H9 (cell line): Measurements from ENCODE around the gene ATP5PO. TPM values are rescaled to one million over a fixed set of nuclear protein-coding genes. Genes with fewer than 3 reads are reported as not detected.
A peak's percentile ranks its signal among the peaks of the same experiment; 100 is the strongest.

ENCODE experiments used
- DNase-seq: peaks from one replicate; pipeline ENCODE4 v3.0.0-alpha.2; 2017
- H2AFZ ChIP-seq: one replicate; pipeline ENCODE4 v1.6.1; 2013; ENCODE audit warnings: mild to moderate bottlenecking, low read length, control low read depth, moderate library complexity
- H2AK5ac ChIP-seq: 2 replicates; pipeline ENCODE4 v1.6.1; 2013; ENCODE audit warnings: low read length, control low read depth, mixed read lengths; ENCODE audit not compliant: insufficient read length
- H2BK120ac ChIP-seq: one replicate; pipeline ENCODE4 v1.6.1; 2013; ENCODE audit warnings: low read depth, mild to moderate bottlenecking, low read length, control low read depth, inconsistent platforms; ENCODE audit not compliant: poor library complexity, severe bottlenecking
- H2BK12ac ChIP-seq: 2 replicates; pipeline ENCODE4 v1.6.1; 2013; ENCODE audit warnings: low read length, control low read depth, mixed read lengths, low read depth; ENCODE audit not compliant: insufficient read length
- H2BK15ac ChIP-seq: 2 replicates; pipeline ENCODE4 v1.6.1; 2013; ENCODE audit warnings: low read depth, low read length, control low read depth
- H2BK20ac ChIP-seq: one replicate; pipeline ENCODE4 v1.6.1; 2013; ENCODE audit warnings: low read depth, mild to moderate bottlenecking, low read length, control low read depth, inconsistent platforms; ENCODE audit not compliant: poor library complexity, severe bottlenecking
- H2BK5ac ChIP-seq: 2 replicates; pipeline ENCODE4 v1.6.1; 2013; ENCODE audit warnings: low read length, control low read depth, mixed read lengths; ENCODE audit not compliant: insufficient read length
- H3K14ac ChIP-seq: 2 replicates; pipeline ENCODE4 v1.6.1; 2013; ENCODE audit warnings: low read length, control low read depth; ENCODE audit not compliant: insufficient read depth
- H3K18ac ChIP-seq: 2 replicates; pipeline ENCODE4 v1.6.1; 2013; ENCODE audit warnings: low read depth, mild to moderate bottlenecking, mixed read lengths, low read length, control low read depth; ENCODE audit not compliant: insufficient read length
- H3K23ac ChIP-seq: 2 replicates; pipeline ENCODE4 v1.6.1; 2013; ENCODE audit warnings: low read length, control low read depth, mixed read lengths, low read depth; ENCODE audit not compliant: insufficient read length
- H3K23me2 ChIP-seq: 2 replicates; pipeline ENCODE4 v1.6.1; 2013; ENCODE audit warnings: low read depth, mild to moderate bottlenecking, mixed read lengths, low read length, control low read depth; ENCODE audit not compliant: insufficient read length, poor library complexity, severe bottlenecking
- H3K27ac ChIP-seq: 2 replicates; pipeline ENCODE4 v1.5.1; 2013; ENCODE audit warnings: low read length, control low read depth, mixed read lengths, low read depth; ENCODE audit not compliant: insufficient read length
- H3K27me3 ChIP-seq: 2 replicates; pipeline ENCODE4 v1.6.1; 2013; ENCODE audit warnings: low read length, control low read depth, inconsistent platforms; ENCODE audit not compliant: insufficient read depth
- H3K4ac ChIP-seq: 2 replicates; pipeline ENCODE4 v1.6.1; 2013; ENCODE audit warnings: low read depth, mild to moderate bottlenecking, control low read depth, inconsistent platforms, low read length, moderate library complexity
- H3K4me1 ChIP-seq: 2 replicates; pipeline ENCODE4 v1.6.1; 2013; ENCODE audit warnings: low read length, control low read depth, inconsistent platforms; ENCODE audit not compliant: insufficient read depth
- H3K4me2 ChIP-seq: 2 replicates; pipeline ENCODE4 v1.6.1; 2013; ENCODE audit warnings: low read length, control low read depth, mixed read lengths; ENCODE audit not compliant: insufficient read length, insufficient read depth
- H3K56ac ChIP-seq: 2 replicates; pipeline ENCODE4 v1.6.1; 2013; ENCODE audit warnings: low read depth, mild to moderate bottlenecking, mixed read lengths, low read length, control low read depth; ENCODE audit not compliant: insufficient read length
- H3K79me1 ChIP-seq: 2 replicates; pipeline ENCODE4 v1.6.1; 2013; ENCODE audit warnings: low read depth, mild to moderate bottlenecking, moderate library complexity, low read length, control low read depth, inconsistent platforms; ENCODE audit not compliant: insufficient read depth, poor library complexity, severe bottlenecking
- H3K79me2 ChIP-seq: 2 replicates; pipeline ENCODE4 v1.6.1; 2013; ENCODE audit warnings: low read length, control low read depth, inconsistent platforms; ENCODE audit not compliant: insufficient read depth
- H3K9ac ChIP-seq: 2 replicates; pipeline ENCODE4 v1.6.1; 2013; ENCODE audit warnings: low read length, control low read depth, mixed read lengths; ENCODE audit not compliant: insufficient read length; ENCODE audit errors: extremely low read depth
- H3K9me3 ChIP-seq: one replicate; pipeline ENCODE4 v1.6.1; 2013; ENCODE audit warnings: low read depth, low read length, inconsistent platforms; ENCODE audit not compliant: control insufficient read depth
- H3T11ph ChIP-seq: one replicate; pipeline ENCODE4 v1.6.1; 2013; ENCODE audit warnings: mild to moderate bottlenecking, low read length, control low read depth, inconsistent platforms
- H4K20me1 ChIP-seq: one replicate; pipeline ENCODE4 v1.6.1; 2013; ENCODE audit not compliant: control insufficient read depth, insufficient read length, insufficient read depth
- H4K5ac ChIP-seq: 2 replicates; pipeline ENCODE4 v1.6.1; 2013; ENCODE audit warnings: low read depth, mild to moderate bottlenecking, mixed read lengths, low read length, control low read depth; ENCODE audit not compliant: insufficient read length
- H4K8ac ChIP-seq: replicated peaks from 2 replicates; pipeline ENCODE4 v1.6.1; 2013; ENCODE audit warnings: low read length, control low read depth, mixed read lengths, low read depth; ENCODE audit not compliant: insufficient read length
- H4K91ac ChIP-seq: 2 replicates; pipeline ENCODE4 v1.6.1; 2013; ENCODE audit warnings: low read depth, mild to moderate bottlenecking, moderate library complexity, mixed read lengths, low read length, control low read depth; ENCODE audit not compliant: insufficient read length
- H3K27ac Mint-ChIP-seq, 3 experiments: 2 replicates in 2 of 3; 3 replicates in 1 of 3; pipeline ENCODE4 v1.8.0; 2020 to 2021; ENCODE audit warnings: mixed read lengths in 3 of 3, mild to moderate bottlenecking in 1 of 3, moderate library complexity in 1 of 3
- H3K27me3 Mint-ChIP-seq: 2 replicates; pipeline ENCODE4 v1.8.0; 2021; ENCODE audit warnings: low read depth, mild to moderate bottlenecking, moderate library complexity, mixed read lengths
- H3K36me3 Mint-ChIP-seq, 3 experiments: 2 replicates in 2 of 3; 3 replicates in 1 of 3; pipeline ENCODE4 v1.8.0; 2020 to 2021; ENCODE audit warnings: low read depth in 3 of 3, mixed read lengths in 3 of 3; ENCODE audit not compliant: insufficient read depth in 1 of 3
- H3K4me1 Mint-ChIP-seq, 2 experiments: 2 replicates each; pipeline ENCODE4 v1.8.0; 2020; ENCODE audit warnings: mixed read lengths in 2 of 2
- H3K4me3 Mint-ChIP-seq, 2 experiments: 2 replicates in 1 of 2; 3 replicates in 1 of 2; pipeline ENCODE4 v1.8.0; 2020 to 2021; ENCODE audit warnings: mild to moderate bottlenecking in 2 of 2, mixed read lengths in 2 of 2, moderate library complexity in 1 of 2
- H3K9me3 Mint-ChIP-seq, 2 experiments: 2 replicates in 1 of 2; 3 replicates in 1 of 2; pipeline ENCODE4 v1.8.0; 2020; ENCODE audit warnings: mild to moderate bottlenecking in 2 of 2, mixed read lengths in 2 of 2, moderate library complexity in 1 of 2
- CTCF ChIP-seq: fragments of 200-600 bp; sonication (generic); conservative IDR thresholded peaks from 3 replicates; pipeline ENCODE4 v1.8.0; 2021; ENCODE audit warnings: antibody characterized with exemption, mild to moderate bottlenecking
- WGBS: extraction: QIAGEN DNeasy Blood & Tissue Kit; methylation state at CpG from one replicate; pipeline ENCODE4 v1.1.7; 2013; ENCODE audit warnings: missing lambda C conversion rate, low lambda C conversion rate, mixed read lengths; ENCODE audit not compliant: insufficient read length; ENCODE audit errors: extremely low coverage; 5-methylcytosine and 5-hydroxymethylcytosine counted together
- total RNA-seq: library from RNA; stranded (reverse); gene quantifications from 2 replicates; pipeline ENCODE4 v1.2.1, GENCODE V29; 2021

ATP5PO gene
- total RNA-seq, 1 experiment from 2014 or later = 275 TPM

DNA sequence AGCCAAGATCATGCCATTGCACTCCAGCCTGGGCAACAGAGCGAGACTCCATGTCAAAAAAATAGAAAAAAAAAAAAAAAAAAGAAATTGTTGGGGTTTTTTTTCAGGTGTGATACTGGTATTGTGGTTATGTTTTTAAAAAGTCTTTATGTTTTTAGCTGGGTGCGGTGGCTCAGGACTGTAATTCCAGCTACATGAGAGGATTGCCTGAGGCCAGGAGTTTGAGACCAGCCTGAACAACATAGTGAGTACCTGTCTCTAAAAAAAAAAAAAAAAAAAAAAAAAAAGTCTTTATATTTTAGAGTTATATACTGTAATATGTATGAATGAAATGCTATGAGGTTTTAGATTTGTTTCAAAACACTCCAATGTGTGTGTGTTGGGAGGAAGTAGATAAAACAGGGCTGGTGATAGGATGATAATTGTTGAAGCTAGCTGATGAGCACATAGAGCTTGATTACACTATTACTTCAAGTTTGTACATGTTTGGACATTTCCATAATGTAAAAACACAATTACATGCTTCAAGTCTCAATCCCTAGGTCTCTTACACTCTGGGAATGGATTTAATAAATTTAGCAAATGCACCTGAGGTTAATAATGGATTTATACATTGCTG lies 30.2 kb upstream of the ATP5PO start:
- 0 out of 7 replicates have a peak overlapping the region, but pooled peaks of 1 of the 3 experiments have one; percentile 97 for H3K27ac Mint-ChIP-seq
- Histone ChIP-seq H2BK15ac (no peak overlapping the region), H4K8ac (no peak overlapping the region), H2AFZ (no peak overlapping the region), H3K9ac (no peak overlapping the region), H3K14ac (no peak overlapping the region), H3K4me2 (no peak overlapping the region), H2BK5ac (no peak overlapping the region), H2BK20ac (no peak overlapping the region), H3K18ac (no peak overlapping the region), H3K4ac (no peak overlapping the region), H3K23ac (no peak overlapping the region), H2BK120ac (no peak overlapping the region), H4K20me1 (no peaks in the 10 kb centered on the region), H2BK12ac (no peak overlapping the region), H3K4me1 (peaks cover 15% of the 10 kb centered on the region; the same call in 1 of the 2 replicates), H3K27me3 (no peaks in the 10 kb centered on the region), H2AK5ac (no peak overlapping the region), H4K5ac (no peak overlapping the region), H3K9me3 (no peaks in the 10 kb centered on the region), H3K79me1 (no peaks in the 10 kb centered on the region), H3K79me2 (no peaks in the 10 kb centered on the region), H3T11ph (no peak overlapping the region), H3K27ac (no peak overlapping the region), H3K56ac (no peak overlapping the region), H3K23me2 (no peaks in the 10 kb centered on the region), H4K91ac (no peak overlapping the region)
- no peak for TF ChIP-seq CTCF
- peaks cover 6% of the 10 kb centered on the region for H3K27me3 Mint-ChIP-seq
- no peak for DNase-seq
- no peak overlapping the region for H3K4me3 Mint-ChIP-seq
- H3K4me1 Mint-ChIP-seq = peaks cover 34 to 41% of the 10 kb centered on the region in 2 experiments
- peaks cover 4 to 11% of the 10 kb centered on the region in 2 experiments; a peak in 4 of 5 replicates for H3K9me3 Mint-ChIP-seq
- WGBS = no CpG with 5 or more reads among the region's 2 CpGs
- H3K36me3 Mint-ChIP-seq = peaks cover 4 to 18% (median 14%) of the 10 kb centered on the region in 3 experiments; a peak in 6 of 7 replicates
